Fibroblast of pulmonary artery (primary cell): Measurements from ENCODE around the gene SPACDR.
A peak's percentile ranks its signal among the peaks of the same experiment; 100 is the strongest.

Experiments
- DNase-seq: peaks from one replicate; pipeline ENCODE4 v3.0.0-alpha.2; 2010; ENCODE audit warnings: low read depth
- H3K4me3 ChIP-seq: replicated peaks from 2 replicates; pipeline ENCODE4 v1.5.1; 2011; ENCODE audit warnings: low read depth, mild to moderate bottlenecking, control low read depth, low read length, moderate library complexity
- CTCF ChIP-seq: IDR thresholded peaks from 2 replicates; pipeline ENCODE4 v1.5.1; 2011; ENCODE audit warnings: mild to moderate bottlenecking, control low read depth, low read length, inconsistent platforms; ENCODE audit errors: missing control alignments

SPACDR gene

GRCh38 chr7:100428199-100428966 is 35.7 kb downstream of the SPACDR start, which contains the start of gene ZCWPW1:
Gene ZCWPW1, minus strand, starts transcription at chr7:100428703. Its CDS starts 8,054 bp downstream, at chr7:100420649.
- peak within 1 kb of the TSS; percentile 74 for H3K4me3 ChIP-seq
- no peak for TF ChIP-seq CTCF
- peak; percentile 99 for DNase-seq

- H3K4me3 ChIP-seq: peak overlapping the region; percentile 74
- TF ChIP-seq CTCF: no peak
- no peak for DNase-seq
Measured at GRCh38 chr7:100427762-100428198, 36.3 kb downstream of the SPACDR start.

- no peak overlapping the region for H3K4me3 ChIP-seq
- DNase-seq: no peak
- TF ChIP-seq CTCF: no peak
Measured at GRCh38 chr7:100426516-100426915, 37.5 kb downstream of the SPACDR start.

- TF ChIP-seq CTCF: no peak
- no peak for DNase-seq
- H3K4me3 ChIP-seq: no peak overlapping the region
Measured at GRCh38 chr7:100425347-100425746, 38.7 kb downstream of the SPACDR start.

- no peak overlapping the region for H3K4me3 ChIP-seq
- DNase-seq: no peak
- TF ChIP-seq CTCF: no peak
Measured at GRCh38 chr7:100423315-100423714, 40.7 kb downstream of the SPACDR start.

- no peak for DNase-seq
- TF ChIP-seq CTCF: no peak
- H3K4me3 ChIP-seq: no peak overlapping the region
Measured at GRCh38 chr7:100419660-100420226, 44.3 kb downstream of the SPACDR start.
